H9 (cell line): Measurements from ENCODE around the gene LRIT1. TPM values are rescaled to one million over a fixed set of nuclear protein-coding genes. Genes with fewer than 3 reads are reported as not detected.
A peak's percentile ranks its signal among the peaks of the same experiment; 100 is the strongest.

ENCODE experiments used
- DNase-seq: peaks from one replicate; pipeline ENCODE4 v3.0.0-alpha.2; 2017
- H2AFZ ChIP-seq: one replicate; pipeline ENCODE4 v1.6.1; 2013; ENCODE audit warnings: mild to moderate bottlenecking, low read length, control low read depth, moderate library complexity
- H2AK5ac ChIP-seq: 2 replicates; pipeline ENCODE4 v1.6.1; 2013; ENCODE audit warnings: low read length, control low read depth, mixed read lengths; ENCODE audit not compliant: insufficient read length
- H2BK120ac ChIP-seq: one replicate; pipeline ENCODE4 v1.6.1; 2013; ENCODE audit warnings: low read depth, mild to moderate bottlenecking, low read length, control low read depth, inconsistent platforms; ENCODE audit not compliant: poor library complexity, severe bottlenecking
- H2BK12ac ChIP-seq: 2 replicates; pipeline ENCODE4 v1.6.1; 2013; ENCODE audit warnings: low read length, control low read depth, mixed read lengths, low read depth; ENCODE audit not compliant: insufficient read length
- H2BK15ac ChIP-seq: 2 replicates; pipeline ENCODE4 v1.6.1; 2013; ENCODE audit warnings: low read depth, low read length, control low read depth
- H2BK20ac ChIP-seq: one replicate; pipeline ENCODE4 v1.6.1; 2013; ENCODE audit warnings: low read depth, mild to moderate bottlenecking, low read length, control low read depth, inconsistent platforms; ENCODE audit not compliant: poor library complexity, severe bottlenecking
- H2BK5ac ChIP-seq: 2 replicates; pipeline ENCODE4 v1.6.1; 2013; ENCODE audit warnings: low read length, control low read depth, mixed read lengths; ENCODE audit not compliant: insufficient read length
- H3K14ac ChIP-seq: 2 replicates; pipeline ENCODE4 v1.6.1; 2013; ENCODE audit warnings: low read length, control low read depth; ENCODE audit not compliant: insufficient read depth
- H3K18ac ChIP-seq: 2 replicates; pipeline ENCODE4 v1.6.1; 2013; ENCODE audit warnings: low read depth, mild to moderate bottlenecking, mixed read lengths, low read length, control low read depth; ENCODE audit not compliant: insufficient read length
- H3K23ac ChIP-seq: 2 replicates; pipeline ENCODE4 v1.6.1; 2013; ENCODE audit warnings: low read length, control low read depth, mixed read lengths, low read depth; ENCODE audit not compliant: insufficient read length
- H3K23me2 ChIP-seq: 2 replicates; pipeline ENCODE4 v1.6.1; 2013; ENCODE audit warnings: low read depth, mild to moderate bottlenecking, mixed read lengths, low read length, control low read depth; ENCODE audit not compliant: insufficient read length, poor library complexity, severe bottlenecking
- H3K27ac ChIP-seq: 2 replicates; pipeline ENCODE4 v1.5.1; 2013; ENCODE audit warnings: low read length, control low read depth, mixed read lengths, low read depth; ENCODE audit not compliant: insufficient read length
- H3K27me3 ChIP-seq: 2 replicates; pipeline ENCODE4 v1.6.1; 2013; ENCODE audit warnings: low read length, control low read depth, inconsistent platforms; ENCODE audit not compliant: insufficient read depth
- H3K4ac ChIP-seq: 2 replicates; pipeline ENCODE4 v1.6.1; 2013; ENCODE audit warnings: low read depth, mild to moderate bottlenecking, control low read depth, inconsistent platforms, low read length, moderate library complexity
- H3K4me1 ChIP-seq: 2 replicates; pipeline ENCODE4 v1.6.1; 2013; ENCODE audit warnings: low read length, control low read depth, inconsistent platforms; ENCODE audit not compliant: insufficient read depth
- H3K4me2 ChIP-seq: 2 replicates; pipeline ENCODE4 v1.6.1; 2013; ENCODE audit warnings: low read length, control low read depth, mixed read lengths; ENCODE audit not compliant: insufficient read length, insufficient read depth
- H3K56ac ChIP-seq: 2 replicates; pipeline ENCODE4 v1.6.1; 2013; ENCODE audit warnings: low read depth, mild to moderate bottlenecking, mixed read lengths, low read length, control low read depth; ENCODE audit not compliant: insufficient read length
- H3K79me1 ChIP-seq: 2 replicates; pipeline ENCODE4 v1.6.1; 2013; ENCODE audit warnings: low read depth, mild to moderate bottlenecking, moderate library complexity, low read length, control low read depth, inconsistent platforms; ENCODE audit not compliant: insufficient read depth, poor library complexity, severe bottlenecking
- H3K79me2 ChIP-seq: 2 replicates; pipeline ENCODE4 v1.6.1; 2013; ENCODE audit warnings: low read length, control low read depth, inconsistent platforms; ENCODE audit not compliant: insufficient read depth
- H3K9ac ChIP-seq: 2 replicates; pipeline ENCODE4 v1.6.1; 2013; ENCODE audit warnings: low read length, control low read depth, mixed read lengths; ENCODE audit not compliant: insufficient read length; ENCODE audit errors: extremely low read depth
- H3K9me3 ChIP-seq: one replicate; pipeline ENCODE4 v1.6.1; 2013; ENCODE audit warnings: low read depth, low read length, inconsistent platforms; ENCODE audit not compliant: control insufficient read depth
- H3T11ph ChIP-seq: one replicate; pipeline ENCODE4 v1.6.1; 2013; ENCODE audit warnings: mild to moderate bottlenecking, low read length, control low read depth, inconsistent platforms
- H4K20me1 ChIP-seq: one replicate; pipeline ENCODE4 v1.6.1; 2013; ENCODE audit not compliant: control insufficient read depth, insufficient read length, insufficient read depth
- H4K5ac ChIP-seq: 2 replicates; pipeline ENCODE4 v1.6.1; 2013; ENCODE audit warnings: low read depth, mild to moderate bottlenecking, mixed read lengths, low read length, control low read depth; ENCODE audit not compliant: insufficient read length
- H4K8ac ChIP-seq: replicated peaks from 2 replicates; pipeline ENCODE4 v1.6.1; 2013; ENCODE audit warnings: low read length, control low read depth, mixed read lengths, low read depth; ENCODE audit not compliant: insufficient read length
- H4K91ac ChIP-seq: 2 replicates; pipeline ENCODE4 v1.6.1; 2013; ENCODE audit warnings: low read depth, mild to moderate bottlenecking, moderate library complexity, mixed read lengths, low read length, control low read depth; ENCODE audit not compliant: insufficient read length
- H3K27ac Mint-ChIP-seq, 3 experiments: 2 replicates in 2 of 3; 3 replicates in 1 of 3; pipeline ENCODE4 v1.8.0; 2020 to 2021; ENCODE audit warnings: mixed read lengths in 3 of 3, mild to moderate bottlenecking in 1 of 3, moderate library complexity in 1 of 3
- H3K27me3 Mint-ChIP-seq: 2 replicates; pipeline ENCODE4 v1.8.0; 2021; ENCODE audit warnings: low read depth, mild to moderate bottlenecking, moderate library complexity, mixed read lengths
- H3K36me3 Mint-ChIP-seq, 3 experiments: 2 replicates in 2 of 3; 3 replicates in 1 of 3; pipeline ENCODE4 v1.8.0; 2020 to 2021; ENCODE audit warnings: low read depth in 3 of 3, mixed read lengths in 3 of 3; ENCODE audit not compliant: insufficient read depth in 1 of 3
- H3K4me1 Mint-ChIP-seq, 2 experiments: 2 replicates each; pipeline ENCODE4 v1.8.0; 2020; ENCODE audit warnings: mixed read lengths in 2 of 2
- H3K4me3 Mint-ChIP-seq, 2 experiments: 2 replicates in 1 of 2; 3 replicates in 1 of 2; pipeline ENCODE4 v1.8.0; 2020 to 2021; ENCODE audit warnings: mild to moderate bottlenecking in 2 of 2, mixed read lengths in 2 of 2, moderate library complexity in 1 of 2
- H3K9me3 Mint-ChIP-seq, 2 experiments: 2 replicates in 1 of 2; 3 replicates in 1 of 2; pipeline ENCODE4 v1.8.0; 2020; ENCODE audit warnings: mild to moderate bottlenecking in 2 of 2, mixed read lengths in 2 of 2, moderate library complexity in 1 of 2
- CTCF ChIP-seq: fragments of 200-600 bp; sonication (generic); conservative IDR thresholded peaks from 3 replicates; pipeline ENCODE4 v1.8.0; 2021; ENCODE audit warnings: antibody characterized with exemption, mild to moderate bottlenecking
- WGBS: extraction: QIAGEN DNeasy Blood & Tissue Kit; methylation state at CpG from one replicate; pipeline ENCODE4 v1.1.7; 2013; ENCODE audit warnings: missing lambda C conversion rate, low lambda C conversion rate, mixed read lengths; ENCODE audit not compliant: insufficient read length; ENCODE audit errors: extremely low coverage; 5-methylcytosine and 5-hydroxymethylcytosine counted together
- total RNA-seq: library from RNA; stranded (reverse); gene quantifications from 2 replicates; pipeline ENCODE4 v1.2.1, GENCODE V29; 2021

LRIT1 gene
- total RNA-seq, 1 experiment from 2014 or later, result not detected

- Histone ChIP-seq H4K91ac (no peak overlapping the region), H2BK12ac (no peak overlapping the region), H3K14ac (no peak overlapping the region), H2AK5ac (no peak overlapping the region), H3K79me1 (no peaks in the 10 kb centered on the region), H2BK20ac (no peak overlapping the region), H3K9me3 (no peaks in the 10 kb centered on the region), H2AFZ (no peak overlapping the region), H3K27ac (no peak overlapping the region), H4K20me1 (no peaks in the 10 kb centered on the region), H3K56ac (no peak overlapping the region), H3K9ac (no peak overlapping the region), H4K5ac (no peak overlapping the region), H3K4me1 (no peaks in the 10 kb centered on the region), H2BK120ac (no peak overlapping the region), H2BK15ac (no peak overlapping the region), H3K27me3 (no peaks in the 10 kb centered on the region), H3K79me2 (no peaks in the 10 kb centered on the region), H3K23ac (no peak overlapping the region), H3K18ac (no peak overlapping the region), H4K8ac (no peak overlapping the region), H3K4ac (no peak overlapping the region), H3T11ph (no peak overlapping the region), H2BK5ac (no peak overlapping the region), H3K4me2 (no peak overlapping the region), H3K23me2 (no peaks in the 10 kb centered on the region)
- Mint-ChIP-seq H3K9me3 (no peaks in the 10 kb centered on the region), H3K27me3 (peaks cover 3% of the 10 kb centered on the region; the same call in 1 of the 2 replicates), H3K27ac (no peak overlapping the region), H3K4me3 (no peak overlapping the region), H3K36me3 (no peaks in the 10 kb centered on the region), H3K4me1 (no peaks in the 10 kb centered on the region)
- peak; percentile 67 for DNase-seq
- peak; percentile 83 for TF ChIP-seq CTCF
- WGBS, result no CpG with 5 or more reads among the region's 4 CpGs
Observed at GRCh38 chr10:84204122-84204521, 37.2 kb downstream of the LRIT1 start.
